Parathyroid adenoma (tissue), 2 donors: ENCODE measurements around the gene GALNT3.

Experiments used
- H2AFZ ChIP-seq: fragments of 300-600 bp; sonication (generic); one replicate; pipeline ENCODE4 v1.7.0; 2017; ENCODE audit warnings: antibody characterized with exemption, mild to moderate bottlenecking
- H3K27ac ChIP-seq: fragments of 300-600 bp; sonication (generic); one replicate; pipeline ENCODE4 v1.7.0; 2017
- H3K27me3 ChIP-seq: fragments of 300-600 bp; sonication (generic); one replicate; pipeline ENCODE4 v1.7.0; 2017; ENCODE audit warnings: low read length; ENCODE audit not compliant: control insufficient read depth, insufficient read depth
- H3K36me3 ChIP-seq: fragments of 300-600 bp; sonication (generic); one replicate; pipeline ENCODE4 v1.7.0; 2017; ENCODE audit warnings: low read length; ENCODE audit not compliant: control insufficient read depth, insufficient read depth
- H3K4me1 ChIP-seq: fragments of 300-600 bp; sonication (generic); one replicate; pipeline ENCODE4 v1.7.0; 2017; ENCODE audit warnings: control low read depth
- H3K4me2 ChIP-seq: fragments of 300-600 bp; sonication (generic); one replicate; pipeline ENCODE4 v1.7.0; 2017; ENCODE audit warnings: low read length
- H3K4me3 ChIP-seq: fragments of 300-600 bp; sonication (generic); one replicate; pipeline ENCODE4 v1.7.0; 2017; ENCODE audit warnings: low read depth, low read length
- H3K79me2 ChIP-seq: fragments of 300-600 bp; sonication (generic); one replicate; pipeline ENCODE4 v1.7.0; 2017; ENCODE audit warnings: control low read depth
- H3K9ac ChIP-seq: fragments of 300-600 bp; sonication (generic); one replicate; pipeline ENCODE4 v1.7.0; 2017; ENCODE audit warnings: mild to moderate bottlenecking
- H3K9me3 ChIP-seq: fragments of 300-600 bp; sonication (generic); one replicate; pipeline ENCODE4 v1.7.0; 2017; ENCODE audit warnings: low read length; ENCODE audit not compliant: control insufficient read depth
- TF ChIP-seq, protein P1 (sequence below): fragments of 300-600 bp; sonication (generic); IDR thresholded peaks from one replicate; pipeline ENCODE4 v1.7.0; 2017; ENCODE audit warnings: antibody characterized with exemption, mild to moderate bottlenecking
- donor health status: primary hyperparathyroidism.

GALNT3 gene

DNA sequence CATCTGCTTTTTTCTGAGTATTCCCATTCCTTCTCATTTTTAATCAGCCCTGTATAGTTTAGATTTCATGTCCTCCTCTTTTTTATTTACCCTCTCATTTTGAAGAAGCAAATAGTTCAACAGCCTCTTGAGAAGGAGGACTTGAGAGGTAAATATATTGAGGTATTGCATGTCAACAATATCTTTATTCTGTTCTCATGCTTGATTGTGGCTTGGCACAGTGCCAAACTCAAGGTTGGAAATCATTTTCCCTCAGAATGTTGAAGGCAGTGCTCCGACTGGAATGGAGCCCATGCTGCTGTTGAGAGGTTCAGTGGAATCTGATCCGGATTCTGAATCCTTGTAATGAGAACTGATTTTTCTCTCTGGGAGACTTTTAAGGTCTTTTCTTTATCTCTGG lies 31.0 kb upstream of the GALNT3 start:
- no peak overlapping the region for H3K9ac ChIP-seq
- TF ChIP-seq, protein P1, sequence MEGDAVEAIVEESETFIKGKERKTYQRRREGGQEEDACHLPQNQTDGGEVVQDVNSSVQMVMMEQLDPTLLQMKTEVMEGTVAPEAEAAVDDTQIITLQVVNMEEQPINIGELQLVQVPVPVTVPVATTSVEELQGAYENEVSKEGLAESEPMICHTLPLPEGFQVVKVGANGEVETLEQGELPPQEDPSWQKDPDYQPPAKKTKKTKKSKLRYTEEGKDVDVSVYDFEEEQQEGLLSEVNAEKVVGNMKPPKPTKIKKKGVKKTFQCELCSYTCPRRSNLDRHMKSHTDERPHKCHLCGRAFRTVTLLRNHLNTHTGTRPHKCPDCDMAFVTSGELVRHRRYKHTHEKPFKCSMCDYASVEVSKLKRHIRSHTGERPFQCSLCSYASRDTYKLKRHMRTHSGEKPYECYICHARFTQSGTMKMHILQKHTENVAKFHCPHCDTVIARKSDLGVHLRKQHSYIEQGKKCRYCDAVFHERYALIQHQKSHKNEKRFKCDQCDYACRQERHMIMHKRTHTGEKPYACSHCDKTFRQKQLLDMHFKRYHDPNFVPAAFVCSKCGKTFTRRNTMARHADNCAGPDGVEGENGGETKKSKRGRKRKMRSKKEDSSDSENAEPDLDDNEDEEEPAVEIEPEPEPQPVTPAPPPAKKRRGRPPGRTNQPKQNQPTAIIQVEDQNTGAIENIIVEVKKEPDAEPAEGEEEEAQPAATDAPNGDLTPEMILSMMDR = no peak
- H3K79me2 ChIP-seq = no peaks in the 10 kb centered on the region
- H3K4me2 ChIP-seq = no peak overlapping the region
- H3K9me3 ChIP-seq = no peaks in the 10 kb centered on the region
- no peaks in the 10 kb centered on the region for H3K36me3 ChIP-seq
- H3K27ac ChIP-seq = no peak overlapping the region
- no peak overlapping the region for H3K4me3 ChIP-seq
- no peaks in the 10 kb centered on the region for H3K27me3 ChIP-seq
- H3K4me1 ChIP-seq = peaks cover 4% of the 10 kb centered on the region
- no peak overlapping the region for H2AFZ ChIP-seq

DNA sequence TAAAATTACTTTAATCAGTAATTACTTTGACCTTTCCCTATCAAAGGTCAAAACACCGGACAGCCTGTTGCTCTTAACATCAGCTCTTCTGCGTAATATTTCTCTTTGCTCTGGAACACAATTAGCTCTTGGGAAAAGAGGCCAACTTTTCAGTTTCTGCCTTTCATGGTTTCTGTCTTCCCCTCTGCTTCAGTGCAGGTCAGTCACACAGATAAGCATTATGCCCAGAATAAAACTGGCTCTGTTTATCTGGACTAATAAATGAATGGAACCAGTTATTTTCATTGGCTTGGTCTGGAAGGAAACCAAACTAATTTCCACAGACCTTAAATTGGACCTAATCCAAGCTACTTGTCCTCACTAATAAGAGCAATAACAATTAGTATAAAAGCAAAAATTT lies 26.2 kb upstream of the GALNT3 start:
- Histone ChIP-seq H3K79me2 (no peaks in the 10 kb centered on the region), H3K4me1 (peaks cover 3% of the 10 kb centered on the region), H3K27me3 (no peaks in the 10 kb centered on the region), H3K4me2 (no peak overlapping the region), H2AFZ (no peak overlapping the region), H3K9me3 (no peaks in the 10 kb centered on the region), H3K27ac (no peak overlapping the region), H3K4me3 (no peak overlapping the region), H3K36me3 (no peaks in the 10 kb centered on the region), H3K9ac (no peak overlapping the region)
- TF ChIP-seq, protein P1 = no peak

DNA sequence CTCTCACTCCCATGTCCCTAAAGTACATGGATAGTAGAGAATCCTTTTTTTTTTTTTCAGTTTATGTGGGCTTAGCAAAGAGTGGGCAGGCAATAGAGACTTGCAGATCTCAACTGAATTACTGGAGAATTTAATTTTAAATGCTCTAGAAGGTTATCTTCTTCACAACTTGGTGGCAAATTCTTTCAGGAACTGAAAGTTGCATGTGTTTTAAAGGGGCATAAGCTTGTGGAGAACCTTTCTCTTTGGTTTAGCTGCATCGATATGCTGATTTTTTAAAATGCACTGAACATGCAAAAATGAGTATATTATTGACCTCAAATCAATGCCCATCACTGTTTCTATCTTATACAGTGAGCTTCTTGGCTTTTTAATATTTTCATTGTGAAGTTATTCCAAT lies 24.9 kb upstream of the GALNT3 start:
- Histone ChIP-seq H3K4me3 (no peak overlapping the region), H3K36me3 (no peaks in the 10 kb centered on the region), H3K79me2 (no peaks in the 10 kb centered on the region), H3K9ac (no peak overlapping the region), H3K4me2 (no peak overlapping the region), H3K27ac (no peak overlapping the region), H3K9me3 (no peaks in the 10 kb centered on the region), H2AFZ (no peak overlapping the region), H3K27me3 (no peaks in the 10 kb centered on the region), H3K4me1 (no peaks in the 10 kb centered on the region)
- TF ChIP-seq, protein P1 = no peak

DNA sequence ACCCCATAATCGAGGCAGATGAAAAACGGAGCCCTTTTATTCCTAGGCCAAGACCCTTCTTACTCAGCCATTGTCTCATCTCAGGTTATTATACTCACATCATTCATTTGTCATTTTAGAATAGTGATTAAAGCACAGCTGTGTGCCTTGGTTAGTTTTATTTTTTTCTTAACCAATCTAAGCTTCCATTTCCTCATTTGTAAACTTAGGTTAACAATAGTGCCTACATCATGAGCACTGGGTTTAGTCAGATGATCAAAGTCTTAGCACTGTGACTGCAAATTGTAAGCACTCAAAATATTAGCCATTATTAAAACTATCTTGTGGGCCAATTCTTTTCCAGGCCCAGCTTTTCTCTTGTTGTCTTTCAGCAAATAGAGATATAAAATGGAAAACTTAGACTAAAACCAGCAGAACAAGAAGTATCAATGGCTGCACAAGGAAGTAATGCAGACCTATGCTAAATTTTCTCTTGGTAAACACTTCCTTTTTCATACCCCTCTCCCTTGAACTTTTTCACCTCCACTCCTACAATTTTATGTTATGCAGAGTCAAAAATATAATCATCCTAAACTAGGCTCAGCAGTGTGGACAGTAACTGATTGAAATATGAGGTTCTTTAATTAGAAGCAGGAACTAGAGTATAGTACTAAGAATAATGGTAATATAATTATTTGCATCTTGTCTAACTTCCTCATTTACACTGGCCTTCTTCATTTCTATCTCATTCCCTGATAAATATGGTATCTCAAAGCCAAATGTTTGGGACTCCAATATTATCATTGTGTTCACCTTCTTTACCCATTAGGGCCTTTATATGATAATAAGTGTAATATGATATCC lies 21.5 kb upstream of the GALNT3 start:
- no peaks in the 10 kb centered on the region for H3K36me3 ChIP-seq
- H3K27me3 ChIP-seq = no peaks in the 10 kb centered on the region
- no peak overlapping the region for H3K4me2 ChIP-seq
- H3K4me3 ChIP-seq = no peak overlapping the region
- H3K9me3 ChIP-seq = no peaks in the 10 kb centered on the region
- TF ChIP-seq, protein P1 = no peak
- H2AFZ ChIP-seq = no peak overlapping the region
- no peak overlapping the region for H3K9ac ChIP-seq
- H3K27ac ChIP-seq = no peak overlapping the region
- no peaks in the 10 kb centered on the region for H3K79me2 ChIP-seq
- no peaks in the 10 kb centered on the region for H3K4me1 ChIP-seq

DNA sequence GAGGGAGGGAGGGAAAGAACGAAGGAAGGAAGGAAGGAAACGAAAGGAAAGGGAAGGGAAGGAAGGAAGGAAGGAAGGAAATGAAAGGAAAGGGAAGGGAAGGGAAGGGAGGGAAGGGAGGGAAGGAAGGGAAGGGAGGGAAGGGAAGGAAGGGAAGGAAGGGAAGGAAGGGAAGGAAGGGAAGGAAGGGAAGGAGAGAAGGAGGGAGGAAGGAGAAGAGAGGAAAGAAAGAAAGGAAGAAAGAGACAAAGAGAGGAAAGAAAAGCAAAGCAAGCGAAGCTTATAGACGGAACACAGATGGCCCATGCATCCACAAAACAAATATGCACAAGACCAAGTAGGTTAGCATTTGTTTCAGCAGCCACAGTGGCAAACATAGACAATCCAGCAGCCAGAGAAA lies 20.4 kb upstream of the GALNT3 start:
- no peaks in the 10 kb centered on the region for H3K79me2 ChIP-seq
- no peak overlapping the region for H2AFZ ChIP-seq
- H3K36me3 ChIP-seq = no peaks in the 10 kb centered on the region
- TF ChIP-seq, protein P1 = no peak
- H3K27me3 ChIP-seq = no peaks in the 10 kb centered on the region
- no peak overlapping the region for H3K27ac ChIP-seq
- no peaks in the 10 kb centered on the region for H3K4me1 ChIP-seq
- H3K4me3 ChIP-seq = no peak overlapping the region
- no peaks in the 10 kb centered on the region for H3K9me3 ChIP-seq
- no peak overlapping the region for H3K9ac ChIP-seq
- no peak overlapping the region for H3K4me2 ChIP-seq
